Neural cell (in vitro differentiated cells): ENCODE measurements around the gene ZNF25.

Experiments used
- EP300 ChIP-seq: fragments of 450-650 bp; conservative IDR thresholded peaks from 2 replicates; pipeline ENCODE4 v1.6.1; 2014; ENCODE audit warnings: antibody characterized with exemption, mild to moderate bottlenecking, moderate library complexity; ENCODE audit not compliant: poor library complexity, severe bottlenecking
- POLR2AphosphoS5 ChIP-seq: IDR thresholded peaks from 2 replicates; pipeline ENCODE4 v1.6.1; 2012
- TF ChIP-seq, protein P1 (sequence below): IDR thresholded peaks from 2 replicates; pipeline ENCODE4 v1.6.1; 2012; ENCODE audit warnings: borderline replicate concordance

DNA sequence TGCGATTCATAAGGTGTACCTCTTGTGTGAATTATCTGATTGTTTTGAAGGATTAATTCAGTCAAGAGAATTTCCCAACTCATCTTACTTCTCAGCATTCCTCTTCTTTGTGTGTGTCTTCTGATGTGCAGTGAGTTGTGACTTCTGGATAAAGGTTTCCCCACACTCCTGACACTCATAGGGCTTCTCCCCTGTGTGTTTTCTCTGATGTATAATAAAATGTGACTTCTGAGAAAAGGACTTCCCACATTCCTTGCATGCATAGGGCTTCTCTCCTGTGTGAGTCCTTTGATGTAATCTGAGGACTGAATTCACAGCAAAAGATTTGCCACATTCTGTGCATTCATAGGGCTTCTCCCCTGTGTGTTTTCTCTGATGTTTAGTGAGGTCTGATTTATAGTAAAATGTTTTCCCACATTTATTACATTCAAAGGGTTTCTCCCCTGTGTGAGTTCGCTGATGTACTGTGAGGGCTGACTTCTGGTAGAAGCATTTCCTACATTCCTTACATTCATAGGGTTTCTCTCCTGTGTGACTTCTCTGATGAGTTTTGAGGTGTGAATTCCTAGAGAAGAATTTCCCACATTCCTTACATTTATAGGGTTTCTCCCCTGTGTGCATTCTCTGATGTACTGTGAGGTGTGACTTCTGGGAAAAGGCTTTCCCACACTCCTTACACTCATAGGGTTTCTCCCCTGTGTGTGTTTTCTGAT is 24.2 kb downstream of the ZNF25 start:
- TF ChIP-seq, protein P1, sequence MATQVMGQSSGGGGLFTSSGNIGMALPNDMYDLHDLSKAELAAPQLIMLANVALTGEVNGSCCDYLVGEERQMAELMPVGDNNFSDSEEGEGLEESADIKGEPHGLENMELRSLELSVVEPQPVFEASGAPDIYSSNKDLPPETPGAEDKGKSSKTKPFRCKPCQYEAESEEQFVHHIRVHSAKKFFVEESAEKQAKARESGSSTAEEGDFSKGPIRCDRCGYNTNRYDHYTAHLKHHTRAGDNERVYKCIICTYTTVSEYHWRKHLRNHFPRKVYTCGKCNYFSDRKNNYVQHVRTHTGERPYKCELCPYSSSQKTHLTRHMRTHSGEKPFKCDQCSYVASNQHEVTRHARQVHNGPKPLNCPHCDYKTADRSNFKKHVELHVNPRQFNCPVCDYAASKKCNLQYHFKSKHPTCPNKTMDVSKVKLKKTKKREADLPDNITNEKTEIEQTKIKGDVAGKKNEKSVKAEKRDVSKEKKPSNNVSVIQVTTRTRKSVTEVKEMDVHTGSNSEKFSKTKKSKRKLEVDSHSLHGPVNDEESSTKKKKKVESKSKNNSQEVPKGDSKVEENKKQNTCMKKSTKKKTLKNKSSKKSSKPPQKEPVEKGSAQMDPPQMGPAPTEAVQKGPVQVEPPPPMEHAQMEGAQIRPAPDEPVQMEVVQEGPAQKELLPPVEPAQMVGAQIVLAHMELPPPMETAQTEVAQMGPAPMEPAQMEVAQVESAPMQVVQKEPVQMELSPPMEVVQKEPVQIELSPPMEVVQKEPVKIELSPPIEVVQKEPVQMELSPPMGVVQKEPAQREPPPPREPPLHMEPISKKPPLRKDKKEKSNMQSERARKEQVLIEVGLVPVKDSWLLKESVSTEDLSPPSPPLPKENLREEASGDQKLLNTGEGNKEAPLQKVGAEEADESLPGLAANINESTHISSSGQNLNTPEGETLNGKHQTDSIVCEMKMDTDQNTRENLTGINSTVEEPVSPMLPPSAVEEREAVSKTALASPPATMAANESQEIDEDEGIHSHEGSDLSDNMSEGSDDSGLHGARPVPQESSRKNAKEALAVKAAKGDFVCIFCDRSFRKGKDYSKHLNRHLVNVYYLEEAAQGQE, result no peak
- TF ChIP-seq POLR2AphosphoS5, result no peak
- TF ChIP-seq EP300, result no peak
